Sigmoid colon (tissue), 3 donors: ENCODE measurements around the gene SOCS4.
A peak's percentile ranks its signal among the peaks of the same experiment; 100 is the strongest.

Experiments used
- CTCF ChIP-seq, 4 experiments: fragments of 450-650 bp in 3 of 4; fragments of 200-600 bp in 1 of 4; IDR thresholded peaks; one replicate each; pipeline ENCODE4 v1.5.1; 2016 to 2019; ENCODE audit warnings: antibody characterized with exemption in 4 of 4, mild to moderate bottlenecking in 3 of 4, moderate library complexity in 2 of 4
- POLR2A ChIP-seq, 2 donors: fragments of 450-650 bp; IDR thresholded peaks; one replicate each; pipeline ENCODE4 v1.6.1; 2016; ENCODE audit warnings: antibody characterized with exemption in 2 of 2, mild to moderate bottlenecking in 2 of 2, moderate library complexity in 2 of 2

- TF ChIP-seq CTCF (IDR thresholded peaks at IDR 0.05) (no peak), POLR2A (IDR thresholded peaks at IDR 0.05) (peak; percentile 61 to 68)
Observed at GRCh38 chr14:55026793-55027561, at the start of gene SOCS4, which contains the start of gene WDHD1.
